GM18909 (cell line): ENCODE data around the gene AP1S3.
A peak's percentile ranks its signal among the peaks of the same experiment; 100 is the strongest.

Source experiments
- ATAC-seq: cut with Tn5 transposase; IDR thresholded peaks from one replicate; pipeline ENCODE4 v1.9.1; 2021; ENCODE audit warnings: mild to moderate bottlenecking; ENCODE audit not compliant: unreplicated experiment, poor library complexity

Gene AP1S3

DNA sequence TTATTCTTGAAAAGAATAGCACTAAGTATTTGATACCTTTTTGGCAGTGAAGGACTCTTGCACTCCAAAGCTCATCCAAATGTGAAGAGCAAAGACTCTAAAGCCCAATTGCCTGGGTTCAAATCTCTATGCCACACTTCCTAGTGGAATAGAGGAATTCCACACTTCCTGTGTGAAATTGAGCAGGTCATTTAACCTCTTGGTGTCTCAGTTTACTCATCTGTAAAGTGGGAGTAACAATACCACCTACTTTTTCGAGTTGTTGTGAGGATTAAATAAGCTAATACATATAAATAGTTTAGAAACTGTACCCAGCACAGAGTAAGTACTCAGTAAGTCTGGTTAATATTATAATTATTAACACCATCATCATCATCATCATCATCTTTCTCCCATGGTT is 72.6 kb downstream of the AP1S3 start:
- ATAC-seq: no peak

GRCh38 chr2:223762853-223763252 is 74.5 kb downstream of the AP1S3 start:
- ATAC-seq: no peak

GRCh38 chr2:223761746-223762145 is 75.6 kb downstream of the AP1S3 start:
- ATAC-seq: peak; percentile 77

- peak; percentile 90 for ATAC-seq
These were observed 76.4 kb downstream of the AP1S3 start for GRCh38 chr2:223760838-223761502.

- no peak for ATAC-seq
These were observed 77.6 kb downstream of the AP1S3 start for GRCh38 chr2:223759569-223760430.

GRCh38 chr2:223758131-223758840 is 79.1 kb downstream of the AP1S3 start:
- no peak for ATAC-seq

- no peak for ATAC-seq
These were observed 83.4 kb downstream of the AP1S3 start for GRCh38 chr2:223753940-223754339.

GRCh38 chr2:223751012-223751411 is 86.4 kb downstream of the AP1S3 start:
- ATAC-seq: no peak

- ATAC-seq: no peak
These were observed 89.9 kb downstream of the AP1S3 start for GRCh38 chr2:223747392-223748042.

GRCh38 chr2:223746611-223747010 is 90.8 kb downstream of the AP1S3 start:
- ATAC-seq: no peak

GRCh38 chr2:223744580-223744979 is 92.8 kb downstream of the AP1S3 start:
- no peak for ATAC-seq

DNA sequence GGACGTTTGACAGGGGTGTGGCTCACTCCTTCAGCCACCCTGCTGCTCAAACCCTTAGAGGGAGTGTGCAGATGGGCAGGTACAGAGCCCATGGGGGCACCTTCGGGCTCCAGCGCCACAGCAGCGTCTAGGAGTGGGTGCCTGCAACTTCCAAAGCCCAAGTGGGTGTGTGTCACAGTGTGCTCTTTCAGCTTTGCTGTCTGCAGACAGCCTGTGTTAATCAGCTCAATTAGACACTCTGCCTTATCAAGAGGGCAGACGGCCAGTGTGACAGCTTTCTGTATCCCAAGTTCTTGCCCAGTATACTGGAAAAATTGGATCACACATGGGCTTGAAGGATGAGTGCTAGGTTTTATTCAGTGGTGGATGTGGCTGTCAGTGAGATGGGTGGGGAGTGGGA is 96.7 kb downstream of the AP1S3 start:
- no peak for ATAC-seq

GRCh38 chr2:223737207-223737606 is 100.2 kb downstream of the AP1S3 start:
- ATAC-seq: no peak

DNA sequence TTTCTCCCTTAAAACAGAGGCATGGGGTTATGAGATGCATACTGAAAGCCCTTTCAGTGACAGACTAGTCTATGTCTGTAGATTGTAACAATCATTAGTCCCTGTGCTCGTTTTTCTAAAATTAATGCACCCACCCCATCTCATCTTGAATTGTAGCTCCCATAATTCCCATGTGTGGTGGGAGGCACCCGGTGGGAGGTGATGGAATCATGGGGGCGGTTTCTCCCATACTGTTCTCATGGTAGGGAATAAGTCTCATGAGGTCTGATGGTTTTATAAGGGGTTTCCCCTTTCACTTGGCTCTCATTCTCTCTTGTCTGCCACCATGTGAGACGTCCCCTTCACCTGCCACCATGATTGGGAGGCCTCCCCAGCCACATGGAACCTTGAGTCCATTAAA is 100.9 kb downstream of the AP1S3 start:
- no peak for ATAC-seq

- ATAC-seq: no peak
These were observed 101.6 kb downstream of the AP1S3 start for GRCh38 chr2:223735659-223736244.

DNA sequence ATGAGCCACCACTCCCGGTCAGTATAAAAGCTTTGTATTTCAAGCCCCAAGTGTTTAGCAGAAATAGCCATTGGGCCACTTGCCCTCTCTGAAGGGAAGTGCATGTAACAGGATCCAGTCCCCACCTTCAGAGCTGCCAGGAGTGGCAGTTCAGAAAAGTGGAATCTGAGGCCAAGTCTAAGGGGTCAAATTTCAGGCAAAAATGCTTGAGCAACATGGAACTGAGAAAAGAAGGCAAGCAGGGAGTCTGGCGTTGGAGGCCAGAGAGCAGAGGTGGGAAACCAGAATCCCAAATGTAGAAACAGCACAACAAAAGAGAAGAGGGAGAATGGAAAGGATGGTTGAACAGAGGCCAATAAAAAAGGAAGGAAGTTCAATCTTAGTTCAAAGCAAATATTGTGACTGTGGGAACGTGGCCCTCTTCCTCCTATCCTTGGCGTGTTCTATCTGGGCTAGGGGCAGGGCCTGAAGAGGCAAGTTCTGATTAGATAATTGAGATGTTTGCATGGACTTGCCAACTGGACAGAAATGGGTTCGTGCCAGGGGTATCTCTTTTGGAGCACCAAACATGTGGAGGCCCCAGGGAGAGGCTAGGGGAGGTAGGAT is 102.2 kb downstream of the AP1S3 start:
- ATAC-seq: no peak

- no peak for ATAC-seq
These were observed 103.0 kb downstream of the AP1S3 start for GRCh38 chr2:223734346-223734745.

- no peak for ATAC-seq
These were observed 105.0 kb downstream of the AP1S3 start for GRCh38 chr2:223732346-223732745.

DNA sequence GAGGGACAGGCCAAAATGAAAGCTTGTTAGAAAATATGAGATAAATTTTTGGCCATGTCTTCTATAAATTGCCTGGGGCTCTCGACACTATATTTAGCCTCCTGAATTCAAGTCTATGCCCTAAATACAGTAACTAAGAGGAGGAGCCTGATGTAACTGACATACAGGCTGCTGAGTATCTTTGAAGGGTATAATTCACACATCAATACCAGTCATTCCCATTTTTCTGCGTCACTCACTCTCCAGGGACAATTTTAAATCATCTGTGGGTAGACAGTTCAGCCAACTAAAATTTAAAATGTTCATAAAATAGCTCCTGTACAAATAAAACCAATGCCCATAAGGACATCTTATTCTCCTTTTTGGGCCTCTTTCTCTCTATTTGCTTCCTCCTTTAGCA is 105.9 kb downstream of the AP1S3 start:
- ATAC-seq: no peak

GRCh38 chr2:223729781-223730180 is 107.6 kb downstream of the AP1S3 start:
- ATAC-seq: no peak
